Loucy (cell line): ENCODE data around the gene PACRG.

Source experiments
- CTCF ChIP-seq: fragments of 200-600 bp; sonication (generic); conservative IDR thresholded peaks from 2 replicates; pipeline ENCODE4 v1.5.1; 2014; ENCODE audit warnings: mild to moderate bottlenecking, antibody characterized with exemption, low read length
- EZH2phosphoT487 ChIP-seq: fragments of 200-600 bp; IDR thresholded peaks from 2 replicates; pipeline ENCODE4 v1.6.1; 2018; ENCODE audit warnings: antibody characterized with exemption, mild to moderate bottlenecking, moderate library complexity, borderline replicate concordance

GRCh38 chr6:163351013-163351412 lies 623.2 kb downstream of the PACRG start:
- TF ChIP-seq CTCF: no peak
- no peak for TF ChIP-seq EZH2phosphoT487
